Esophagus squamous epithelium (tissue), 5 donors: ENCODE results near the gene S100A11. TPM values are rescaled to one million over a fixed set of nuclear protein-coding genes. Genes with fewer than 3 reads are reported as not detected.

Experiments used
- DNase-seq: peaks from one replicate; lab custom pipeline; 2025; lab: John Stamatoyannopoulos, UW
- H3K27ac ChIP-seq, 4 donors: fragments of 200-600 bp; sonication (generic); one replicate each; pipeline ENCODE4 v1.5.1; 2016 to 2019; ENCODE audit warnings: mild to moderate bottlenecking in 1 of 4
- H3K27me3 ChIP-seq, 4 donors: fragments of 200-600 bp; sonication (generic); 1 replicate in 3 of 4; 2 replicates in 1 of 4; pipeline versions ENCODE4 v1.5.1 to v1.6.0; 2017 to 2021; ENCODE audit warnings: antibody characterized with exemption in 1 of 4
- H3K36me3 ChIP-seq, 3 donors: fragments of 200-600 bp; sonication (generic); one replicate each; pipeline ENCODE4 v1.5.1; 2016 to 2019
- H3K4me1 ChIP-seq, 3 donors: fragments of 200-600 bp; sonication (generic); one replicate each; pipeline ENCODE4 v1.5.1; 2017 to 2019
- H3K4me3 ChIP-seq, 4 donors: fragments of 200-600 bp; sonication (generic); 1 replicate in 3 of 4; 2 replicates in 1 of 4; pipeline ENCODE4 v1.5.1; 2016 to 2019; ENCODE audit warnings: mild to moderate bottlenecking in 2 of 4, moderate library complexity in 1 of 4
- H3K9me3 ChIP-seq, 3 donors: fragments of 200-600 bp; sonication (generic); one replicate each; pipeline ENCODE4 v1.5.1; 2016 to 2019
- POLR2A ChIP-seq, 4 donors: fragments of 450-650 bp; IDR thresholded peaks; one replicate each; pipeline ENCODE4 v1.6.1; 2017; ENCODE audit warnings: antibody characterized with exemption in 4 of 4, mild to moderate bottlenecking in 4 of 4, moderate library complexity in 3 of 4
- WGBS, 2 donors: methylation state at CpG; one replicate each; pipeline ENCODE4 v1.1.5; 2018; 5-methylcytosine and 5-hydroxymethylcytosine counted together
- intact Hi-C: fragments of 100-400 bp; cut with DNase I; formaldehyde crosslinking; loops from one replicate; pipeline ENCODE4 v1.15.0; 2022
- total RNA-seq, 4 donors: library from RNA; depleted of rRNA; stranded (reverse); fragments of >200 nt; gene quantifications; one replicate each; pipeline ENCODE4 v1.1.0, GENCODE V29; 2016
- TF ChIP-seq, protein P1 (sequence below), 6 experiments: fragments of 450-650 bp in 4 of 6; fragments of 200-600 bp in 2 of 6; sonication (generic) in 2 of 6; IDR thresholded peaks; one replicate each; pipeline ENCODE4 v1.5.1; 2016 to 2019; ENCODE audit warnings: antibody characterized with exemption in 6 of 6, mild to moderate bottlenecking in 4 of 6, moderate library complexity in 4 of 6
- donor health status: DM: yes; HTN: yes; CAD: no.

S100A11 gene
- total RNA-seq, 4 donors from 2014 or later: 900 to 2,319 (median 1,590) TPM

DNA sequence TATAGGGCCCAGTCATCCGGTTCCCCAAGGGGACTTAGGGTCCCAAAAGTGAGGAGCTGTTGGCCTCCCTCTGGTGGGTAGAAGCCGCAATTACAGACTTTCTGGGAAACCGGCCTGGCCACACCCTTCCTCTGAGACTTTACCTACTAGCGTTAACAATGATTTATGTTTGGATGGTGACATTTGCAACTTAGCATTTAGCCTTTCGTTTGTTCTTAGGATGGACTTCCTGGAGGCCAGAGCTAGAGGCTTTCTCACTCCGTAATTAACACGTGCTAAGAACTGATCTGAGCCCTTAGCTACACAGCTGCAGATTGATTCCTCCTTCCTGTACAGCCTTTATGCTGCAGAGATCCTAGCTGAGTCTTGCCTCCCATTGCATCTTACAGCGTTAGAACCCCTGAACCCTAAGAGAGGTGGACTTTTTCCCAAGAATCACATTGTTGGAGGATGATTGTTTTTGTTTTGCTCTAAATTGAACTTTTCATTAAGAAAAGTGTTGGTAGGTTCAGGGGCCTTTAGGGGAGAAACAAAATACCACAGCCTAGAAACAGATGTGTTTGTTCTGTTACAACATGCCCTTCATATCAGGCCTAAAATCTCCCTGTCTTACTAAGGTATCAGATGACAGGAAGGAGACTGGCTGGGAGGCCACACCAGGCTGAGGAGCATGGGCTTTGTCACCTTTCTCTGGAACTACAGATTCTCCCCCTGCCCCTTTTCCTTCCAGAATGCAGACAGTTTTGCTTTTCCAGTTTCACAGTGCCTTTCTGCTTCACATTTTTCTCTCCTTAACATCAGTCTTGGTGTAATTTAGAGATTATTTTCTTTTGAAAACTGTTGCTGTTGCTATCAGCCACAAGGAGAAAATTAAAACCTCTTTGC, 1.9 kb downstream of the S100A11 start:
- intact Hi-C loops: no loop called here
- Histone ChIP-seq H3K4me1 (peaks cover 24 to 75% (median 24%) of the 10 kb centered on the region in 3 donors), H3K27me3 (no peaks in the 10 kb centered on the region), H3K4me3 (peak overlapping the region; percentile 62 to 84 (median 77)), H3K27ac (peak overlapping the region; percentile 92 to 99 (median 97)), H3K9me3 (no peaks in the 10 kb centered on the region), H3K36me3 (peaks cover 22 to 45% (median 23%) of the 10 kb centered on the region in 3 donors)
- TF ChIP-seq, protein P1, sequence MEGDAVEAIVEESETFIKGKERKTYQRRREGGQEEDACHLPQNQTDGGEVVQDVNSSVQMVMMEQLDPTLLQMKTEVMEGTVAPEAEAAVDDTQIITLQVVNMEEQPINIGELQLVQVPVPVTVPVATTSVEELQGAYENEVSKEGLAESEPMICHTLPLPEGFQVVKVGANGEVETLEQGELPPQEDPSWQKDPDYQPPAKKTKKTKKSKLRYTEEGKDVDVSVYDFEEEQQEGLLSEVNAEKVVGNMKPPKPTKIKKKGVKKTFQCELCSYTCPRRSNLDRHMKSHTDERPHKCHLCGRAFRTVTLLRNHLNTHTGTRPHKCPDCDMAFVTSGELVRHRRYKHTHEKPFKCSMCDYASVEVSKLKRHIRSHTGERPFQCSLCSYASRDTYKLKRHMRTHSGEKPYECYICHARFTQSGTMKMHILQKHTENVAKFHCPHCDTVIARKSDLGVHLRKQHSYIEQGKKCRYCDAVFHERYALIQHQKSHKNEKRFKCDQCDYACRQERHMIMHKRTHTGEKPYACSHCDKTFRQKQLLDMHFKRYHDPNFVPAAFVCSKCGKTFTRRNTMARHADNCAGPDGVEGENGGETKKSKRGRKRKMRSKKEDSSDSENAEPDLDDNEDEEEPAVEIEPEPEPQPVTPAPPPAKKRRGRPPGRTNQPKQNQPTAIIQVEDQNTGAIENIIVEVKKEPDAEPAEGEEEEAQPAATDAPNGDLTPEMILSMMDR (IDR thresholded peaks at IDR 0.05): peak; percentile 43 to 88 (median 82)
- TF ChIP-seq POLR2A (IDR thresholded peaks at IDR 0.05): peak in 2 of 4 donors; percentile 7 to 57
- WGBS, 2 donors: 1 to 8% methylated on average over 8 of the region's 8 CpGs
- no peak for DNase-seq

DNA sequence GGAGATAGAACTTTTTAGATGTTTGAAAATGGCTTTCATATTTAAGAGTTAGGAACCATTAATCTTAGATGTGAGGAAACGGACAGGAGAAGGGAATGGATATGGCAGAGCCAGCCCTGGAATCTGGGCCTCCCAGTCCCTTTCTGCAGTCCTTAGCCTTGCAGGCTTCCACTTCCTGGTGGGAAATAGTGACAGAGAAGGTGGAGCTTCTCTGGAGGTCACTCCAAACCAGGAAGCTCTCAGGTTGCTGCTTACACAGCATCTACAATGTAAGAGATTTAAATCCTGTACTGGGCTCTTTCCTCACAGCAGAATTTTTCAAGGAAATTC, 2.5 kb downstream of the S100A11 start:
- Histone ChIP-seq H3K4me1 (peaks cover 24 to 75% (median 27%) of the 10 kb centered on the region in 3 donors), H3K27ac (peak overlapping the region; percentile 92 to 99 (median 97)), H3K9me3 (no peaks in the 10 kb centered on the region), H3K36me3 (peaks cover 22 to 45% (median 23%) of the 10 kb centered on the region in 3 donors), H3K4me3 (peak overlapping the region; percentile 62 to 84 (median 77)), H3K27me3 (no peaks in the 10 kb centered on the region)
- TF ChIP-seq, protein P1 (IDR thresholded peaks at IDR 0.05): no peak
- TF ChIP-seq POLR2A (IDR thresholded peaks at IDR 0.05): no peak
- intact Hi-C loops: no loop called here
- 29 to 38% methylated on average over 1 of the region's 1 CpG for WGBS, 2 donors
- DNase-seq: no peak

DNA sequence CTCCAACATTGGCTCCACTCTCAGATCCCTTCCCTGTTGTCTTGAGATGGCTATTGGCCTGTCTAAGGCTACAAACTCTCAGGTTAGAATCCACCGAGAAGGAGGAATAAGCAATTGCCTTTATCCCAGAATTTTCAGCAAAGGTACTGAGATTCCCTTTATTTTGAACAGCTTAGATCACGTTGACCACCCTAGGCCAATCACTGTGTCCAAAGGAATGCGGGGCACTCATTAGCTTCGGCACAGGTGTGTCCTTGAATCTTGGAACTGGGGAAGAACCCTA, 6.9 kb downstream of the S100A11 start:
- WGBS, 2 donors: 89 to 94% methylated on average over 3 to 4 of the region's 4 CpGs
- Histone ChIP-seq H3K27me3 (no peaks in the 10 kb centered on the region), H3K9me3 (no peaks in the 10 kb centered on the region), H3K27ac (peak overlapping the region in 3 of 4 donors; percentile 4 to 69 (median 31)), H3K4me3 (no peak overlapping the region), H3K36me3 (peaks cover 22 to 45% (median 23%) of the 10 kb centered on the region in 3 donors), H3K4me1 (peaks cover 12 to 53% (median 18%) of the 10 kb centered on the region in 3 donors)
- no peak for TF ChIP-seq POLR2A (IDR thresholded peaks at IDR 0.05)
- TF ChIP-seq, protein P1 (IDR thresholded peaks at IDR 0.05): no peak
- no peak for DNase-seq
- intact Hi-C loops: no loop called here

DNA sequence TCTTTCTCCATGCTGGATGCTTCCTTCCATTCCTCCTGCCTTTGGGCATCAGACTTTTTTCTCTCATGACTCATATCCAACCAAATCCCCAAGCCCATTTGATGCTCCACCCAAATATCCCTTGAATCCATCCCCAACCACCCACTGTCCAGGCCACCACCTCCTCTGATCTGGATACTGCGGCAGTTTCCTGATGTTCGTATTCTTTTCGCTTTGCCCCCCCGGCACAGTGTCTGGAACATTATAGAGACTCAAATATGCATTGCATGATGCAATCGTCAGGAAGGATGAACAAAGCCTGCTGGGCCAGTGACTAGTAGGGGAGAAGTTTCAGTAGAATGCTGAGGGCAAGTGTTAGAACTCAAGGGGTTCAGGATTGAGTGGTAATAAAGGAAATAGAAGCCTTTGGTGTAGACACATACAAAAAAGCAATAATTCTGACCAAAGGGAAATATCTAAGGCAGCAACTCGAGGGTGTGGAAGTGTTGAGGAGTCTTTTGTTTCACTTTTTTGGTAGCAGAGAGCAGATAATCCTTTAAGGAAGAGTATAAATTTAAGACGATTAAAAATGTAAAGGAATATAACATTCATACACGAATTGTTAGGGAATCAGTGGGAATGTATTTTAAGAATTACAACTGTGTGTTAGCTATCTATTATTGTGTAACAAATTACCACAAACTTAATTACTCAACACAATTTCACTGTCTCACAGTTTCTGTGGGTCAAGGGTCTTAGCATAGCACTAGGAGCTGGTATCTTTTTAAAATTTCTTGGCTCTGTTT, 7.5 kb downstream of the S100A11 start:
- no peak overlapping the region for H3K4me3 ChIP-seq
- WGBS, 2 donors: 48 to 49% methylated on average over 6 to 8 of the region's 8 CpGs
- intact Hi-C loops: no loop called here
- no peaks in the 10 kb centered on the region for H3K27me3 ChIP-seq
- no peaks in the 10 kb centered on the region for H3K9me3 ChIP-seq
- H3K27ac ChIP-seq: peak overlapping the region; percentile 5 to 69 (median 39)
- peaks cover 22 to 45% (median 23%) of the 10 kb centered on the region in 3 donors for H3K36me3 ChIP-seq
- peaks cover 16 to 53% (median 21%) of the 10 kb centered on the region in 3 donors for H3K4me1 ChIP-seq
- DNase-seq: no peak
- TF ChIP-seq POLR2A (IDR thresholded peaks at IDR 0.05): no peak
- TF ChIP-seq, protein P1 (IDR thresholded peaks at IDR 0.05): no peak
